ENCODE measurements around the gene SSR3. TPM values are rescaled to one million over a fixed set of nuclear protein-coding genes. Genes with fewer than 3 reads are reported as not detected.
"Not testable (repeated sequence)": the region's sequence is repeated elsewhere in the genome, so short reads cannot be mapped to it uniquely, and the experiment has no call there.

Gene SSR3
- total RNA-seq, 1 donor from 2014 or later, result 148 TPM

DNA sequence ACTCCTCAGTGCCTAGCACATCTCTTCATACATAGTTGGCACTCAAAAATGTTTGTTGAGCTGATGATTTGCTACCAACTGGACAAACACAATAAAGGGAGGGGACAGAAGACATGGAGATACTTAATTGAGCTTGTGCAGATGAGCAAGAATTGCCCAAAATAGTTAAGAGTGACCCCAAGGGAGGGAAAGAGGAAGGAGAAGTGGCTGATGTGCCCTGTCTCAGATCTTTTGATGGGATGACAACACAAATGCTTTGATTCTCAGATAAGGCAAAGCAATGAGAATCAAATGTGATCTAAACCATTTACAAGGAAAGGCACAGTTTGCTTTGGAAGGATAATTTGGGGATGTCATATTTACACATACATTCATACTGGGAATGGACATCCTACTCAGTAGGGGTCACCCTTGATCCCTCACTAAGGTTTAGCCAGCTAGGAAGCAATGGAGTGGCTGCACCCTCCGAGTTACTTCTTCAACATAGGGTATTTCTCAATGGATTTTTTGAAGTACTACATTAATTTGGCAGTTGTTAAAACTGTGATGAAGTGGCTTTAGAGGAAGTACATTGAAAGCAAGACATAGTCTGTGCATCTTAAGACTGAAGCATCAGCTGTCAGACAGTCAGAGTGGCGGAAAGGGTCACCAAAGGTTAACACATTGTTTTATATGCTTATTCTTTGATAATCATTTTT is 21.9 kb upstream of the SSR3 start:
- Mint-ChIP-seq H3K4me1 (ENCODE audit: unreplicated experiment) (peaks cover 8% of the 10 kb centered on the region), H3K4me3 (ENCODE audit: unreplicated experiment) (no peak overlapping the region), H3K9me3 (ENCODE audit: unreplicated experiment) (no peaks in the 10 kb centered on the region), H3K27ac (ENCODE audit: unreplicated experiment) (no peak overlapping the region), H3K36me3 (ENCODE audit: low read depth, unreplicated experiment) (no peaks in the 10 kb centered on the region), H3K27me3 (ENCODE audit: unreplicated experiment) (peaks cover 2% of the 10 kb centered on the region)
- DNase-seq (ENCODE audit: low spot score), result no peak
- TF ChIP-seq, protein P1, sequence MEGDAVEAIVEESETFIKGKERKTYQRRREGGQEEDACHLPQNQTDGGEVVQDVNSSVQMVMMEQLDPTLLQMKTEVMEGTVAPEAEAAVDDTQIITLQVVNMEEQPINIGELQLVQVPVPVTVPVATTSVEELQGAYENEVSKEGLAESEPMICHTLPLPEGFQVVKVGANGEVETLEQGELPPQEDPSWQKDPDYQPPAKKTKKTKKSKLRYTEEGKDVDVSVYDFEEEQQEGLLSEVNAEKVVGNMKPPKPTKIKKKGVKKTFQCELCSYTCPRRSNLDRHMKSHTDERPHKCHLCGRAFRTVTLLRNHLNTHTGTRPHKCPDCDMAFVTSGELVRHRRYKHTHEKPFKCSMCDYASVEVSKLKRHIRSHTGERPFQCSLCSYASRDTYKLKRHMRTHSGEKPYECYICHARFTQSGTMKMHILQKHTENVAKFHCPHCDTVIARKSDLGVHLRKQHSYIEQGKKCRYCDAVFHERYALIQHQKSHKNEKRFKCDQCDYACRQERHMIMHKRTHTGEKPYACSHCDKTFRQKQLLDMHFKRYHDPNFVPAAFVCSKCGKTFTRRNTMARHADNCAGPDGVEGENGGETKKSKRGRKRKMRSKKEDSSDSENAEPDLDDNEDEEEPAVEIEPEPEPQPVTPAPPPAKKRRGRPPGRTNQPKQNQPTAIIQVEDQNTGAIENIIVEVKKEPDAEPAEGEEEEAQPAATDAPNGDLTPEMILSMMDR (IDR thresholded peaks at IDR 0.05; ENCODE audit: unreplicated experiment), result no peak

DNA sequence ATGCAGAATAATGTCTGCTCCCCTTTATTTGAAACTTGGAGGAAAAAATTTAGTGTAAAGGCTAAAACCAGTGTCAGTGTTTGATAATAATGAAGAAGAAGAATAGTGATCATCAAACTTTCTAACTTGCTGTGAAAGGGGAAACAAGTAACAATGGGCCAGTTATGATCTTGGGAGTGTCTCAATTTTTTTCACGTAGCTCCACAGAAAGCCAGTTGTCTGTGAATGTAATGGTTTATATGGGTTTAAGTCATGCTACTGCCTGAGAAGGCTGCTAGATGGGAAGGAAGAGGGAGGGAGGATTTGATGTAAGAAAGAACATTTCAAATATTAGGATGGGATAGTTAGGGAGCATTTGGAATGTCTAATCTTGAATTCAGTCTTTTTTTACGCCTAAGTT is 21.1 kb upstream of the SSR3 start:
- Mint-ChIP-seq H3K9me3 (ENCODE audit: unreplicated experiment) (no peaks in the 10 kb centered on the region), H3K4me1 (ENCODE audit: unreplicated experiment) (peaks cover 8% of the 10 kb centered on the region), H3K4me3 (ENCODE audit: unreplicated experiment) (no peak overlapping the region), H3K27ac (ENCODE audit: unreplicated experiment) (no peak overlapping the region), H3K36me3 (ENCODE audit: low read depth, unreplicated experiment) (no peaks in the 10 kb centered on the region), H3K27me3 (ENCODE audit: unreplicated experiment) (peaks cover 2% of the 10 kb centered on the region)
- TF ChIP-seq, protein P1 (IDR thresholded peaks at IDR 0.05; ENCODE audit: unreplicated experiment), result no peak
- no peak for DNase-seq (ENCODE audit: low spot score)

GRCh38 chr3:156575641-156576040 is 20.7 kb upstream of the SSR3 start:
- Mint-ChIP-seq H3K27me3 (ENCODE audit: unreplicated experiment) (peaks cover 2% of the 10 kb centered on the region), H3K27ac (ENCODE audit: unreplicated experiment) (no peak overlapping the region), H3K4me1 (ENCODE audit: unreplicated experiment) (peaks cover 8% of the 10 kb centered on the region), H3K9me3 (ENCODE audit: unreplicated experiment) (no peaks in the 10 kb centered on the region), H3K36me3 (ENCODE audit: low read depth, unreplicated experiment) (no peaks in the 10 kb centered on the region), H3K4me3 (ENCODE audit: unreplicated experiment) (no peak overlapping the region)
- DNase-seq (ENCODE audit: low spot score), result no peak
- TF ChIP-seq, protein P1 (IDR thresholded peaks at IDR 0.05; ENCODE audit: unreplicated experiment), result no peak

DNA sequence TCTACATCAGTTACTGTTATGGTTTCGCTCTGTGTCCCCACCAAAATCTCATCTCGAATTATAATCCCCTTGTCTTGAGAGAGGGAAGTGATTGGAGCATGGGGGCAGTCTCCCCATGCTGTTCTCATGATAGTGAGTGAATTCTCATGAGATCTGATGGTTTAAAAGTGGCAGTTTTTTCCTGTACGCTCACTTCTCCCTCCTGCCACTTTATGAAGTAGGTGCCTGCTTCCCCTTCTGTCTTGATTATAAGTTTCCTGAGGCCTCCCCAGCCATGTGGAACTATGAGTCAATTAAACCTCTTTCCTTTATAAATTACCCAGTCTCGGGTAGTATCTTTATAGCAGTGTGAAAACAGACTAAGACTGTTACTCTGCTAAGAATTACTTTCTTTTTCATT is 15.0 kb upstream of the SSR3 start:
- not testable (repeated sequence) for H3K36me3 Mint-ChIP-seq (ENCODE audit: low read depth, unreplicated experiment)

GRCh38 chr3:156569016-156569415 is 14.1 kb upstream of the SSR3 start:
- not testable (repeated sequence) for H3K27ac Mint-ChIP-seq (ENCODE audit: unreplicated experiment); H3K27me3 Mint-ChIP-seq (ENCODE audit: unreplicated experiment); H3K4me1 Mint-ChIP-seq (ENCODE audit: unreplicated experiment); H3K4me3 Mint-ChIP-seq (ENCODE audit: unreplicated experiment); H3K36me3 Mint-ChIP-seq (ENCODE audit: low read depth, unreplicated experiment); H3K9me3 Mint-ChIP-seq (ENCODE audit: unreplicated experiment); DNase-seq (ENCODE audit: low spot score)

More for the DNA sequence above, 15.0 kb upstream of the SSR3 start:
- not testable (repeated sequence) for H3K27ac Mint-ChIP-seq (ENCODE audit: unreplicated experiment); H3K4me1 Mint-ChIP-seq (ENCODE audit: unreplicated experiment); H3K27me3 Mint-ChIP-seq (ENCODE audit: unreplicated experiment); H3K4me3 Mint-ChIP-seq (ENCODE audit: unreplicated experiment); DNase-seq (ENCODE audit: low spot score); H3K9me3 Mint-ChIP-seq (ENCODE audit: unreplicated experiment)

- Mint-ChIP-seq H3K4me1 (ENCODE audit: unreplicated experiment) (peaks cover 3% of the 10 kb centered on the region), H3K9me3 (ENCODE audit: unreplicated experiment) (no peaks in the 10 kb centered on the region), H3K27me3 (ENCODE audit: unreplicated experiment) (no peaks in the 10 kb centered on the region), H3K27ac (ENCODE audit: unreplicated experiment) (no peak overlapping the region), H3K36me3 (ENCODE audit: low read depth, unreplicated experiment) (no peaks in the 10 kb centered on the region), H3K4me3 (ENCODE audit: unreplicated experiment) (no peak overlapping the region)
- DNase-seq (ENCODE audit: low spot score), result no peak
- TF ChIP-seq, protein P1 (IDR thresholded peaks at IDR 0.05; ENCODE audit: unreplicated experiment), result no peak
These were observed 9.2 kb upstream of the SSR3 start for GRCh38 chr3:156563900-156564682.

DNA sequence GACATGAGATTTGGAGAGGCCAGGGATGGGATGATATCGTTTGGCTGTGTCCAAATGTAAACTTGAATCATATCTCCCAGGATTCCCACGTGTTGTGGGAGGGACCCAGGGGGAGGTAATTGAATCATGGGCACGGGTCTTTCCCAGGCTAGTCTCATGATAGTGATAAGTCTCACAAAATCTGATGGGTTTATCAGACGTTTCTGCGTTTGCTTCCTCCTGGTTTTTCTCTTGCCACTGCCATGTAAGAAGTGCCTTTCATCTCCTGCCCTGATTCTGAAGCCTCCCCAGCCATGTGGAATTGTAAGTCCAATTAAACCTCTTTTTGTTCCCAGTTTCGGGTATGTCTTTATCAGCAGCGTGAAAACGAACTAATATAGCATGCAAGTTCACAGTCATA is 7.6 kb upstream of the SSR3 start:
- not testable (repeated sequence) for H3K27me3 Mint-ChIP-seq (ENCODE audit: unreplicated experiment); H3K4me1 Mint-ChIP-seq (ENCODE audit: unreplicated experiment); H3K4me3 Mint-ChIP-seq (ENCODE audit: unreplicated experiment); DNase-seq (ENCODE audit: low spot score); H3K27ac Mint-ChIP-seq (ENCODE audit: unreplicated experiment); H3K9me3 Mint-ChIP-seq (ENCODE audit: unreplicated experiment); H3K36me3 Mint-ChIP-seq (ENCODE audit: low read depth, unreplicated experiment)

Measured in endothelial cell (in vitro differentiated cells).